Measurements from ENCODE around the gene MICB.

Gene MICB

DNA sequence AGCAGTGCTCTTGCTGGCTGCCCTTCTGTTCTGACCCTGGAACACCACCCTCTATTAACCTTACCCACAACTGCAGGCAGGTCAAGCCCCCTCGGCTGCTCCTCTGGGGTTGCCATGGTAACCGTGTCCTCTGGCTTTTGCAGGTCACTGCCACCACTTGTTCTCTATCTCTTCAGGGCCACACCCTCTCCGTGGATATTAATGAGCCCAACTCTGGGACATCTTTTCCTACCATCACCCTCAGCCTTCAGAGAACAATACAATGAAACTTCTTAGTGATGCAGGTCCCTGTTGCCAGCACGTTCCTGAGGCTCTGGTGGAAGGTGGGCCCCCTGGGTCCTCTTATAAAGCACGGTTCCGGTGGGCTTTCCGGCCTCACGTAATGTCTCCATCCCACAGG is 30.8 kb upstream of the MICB start:
- H2BK12ac ChIP-seq (ENCODE audit: low read length), result no peak overlapping the region
- no peak overlapping the region for H3K9ac ChIP-seq (ENCODE audit: low read length)
- H3K23ac ChIP-seq (ENCODE audit: low read length), result no peak overlapping the region
- H4K12ac ChIP-seq (ENCODE audit: low read depth, low read length), result no peak overlapping the region
- no peak overlapping the region for H3K4me2 ChIP-seq (ENCODE audit: low read length)
- H3K79me2 ChIP-seq (ENCODE audit: control insufficient read depth, insufficient read depth, low read length, poor library complexity), result no peaks in the 10 kb centered on the region
- no peak overlapping the region for H4K8ac ChIP-seq (ENCODE audit: low read depth, low read length)
- no peak overlapping the region for H3K27ac ChIP-seq (ENCODE audit: low read depth, low read length)
- no peak overlapping the region for H2AK5ac ChIP-seq (ENCODE audit: low read length)
- no CpG with 5 or more reads among the region's 8 CpGs for WGBS (ENCODE audit: extremely low coverage, insufficient coverage, insufficient read length)
- H3K4ac ChIP-seq (ENCODE audit: low read depth, low read length), result no peak overlapping the region
- H2AFZ ChIP-seq (ENCODE audit: insufficient read depth, low read length, poor library complexity), result no peak overlapping the region
- H3K79me1 ChIP-seq (ENCODE audit: low read length), result no peaks in the 10 kb centered on the region
- H3K9me3 ChIP-seq (ENCODE audit: insufficient read depth, low read depth, low read length), result peaks cover 2% of the 10 kb centered on the region
- H2BK120ac ChIP-seq (ENCODE audit: insufficient read depth, low read length, poor library complexity), result no peak overlapping the region
- DNase-seq, result no peak
- H2BK5ac ChIP-seq (ENCODE audit: low read depth, low read length, poor library complexity), result no peak overlapping the region
- H3K36me3 ChIP-seq (ENCODE audit: control insufficient read depth in 1 of 2, insufficient read depth in 2 of 2, low read length in 2 of 2), result no peaks in the 10 kb centered on the region
- no peak overlapping the region for H3K4me3 ChIP-seq (ENCODE audit: low read depth, low read length)
- no peak overlapping the region for H3K14ac ChIP-seq (ENCODE audit: low read length)
- no peak overlapping the region for H4K91ac ChIP-seq (ENCODE audit: low read depth, low read length)
- H3K27me3 ChIP-seq (ENCODE audit: insufficient read depth, low read length), result no peaks in the 10 kb centered on the region
- H3K4me1 ChIP-seq (ENCODE audit: control insufficient read depth in 1 of 2, insufficient read depth in 2 of 2, low read length in 2 of 2), result peaks cover 3 to 5% of the 10 kb centered on the region in 2 experiments
- H3K18ac ChIP-seq (ENCODE audit: low read length), result no peak overlapping the region

DNA sequence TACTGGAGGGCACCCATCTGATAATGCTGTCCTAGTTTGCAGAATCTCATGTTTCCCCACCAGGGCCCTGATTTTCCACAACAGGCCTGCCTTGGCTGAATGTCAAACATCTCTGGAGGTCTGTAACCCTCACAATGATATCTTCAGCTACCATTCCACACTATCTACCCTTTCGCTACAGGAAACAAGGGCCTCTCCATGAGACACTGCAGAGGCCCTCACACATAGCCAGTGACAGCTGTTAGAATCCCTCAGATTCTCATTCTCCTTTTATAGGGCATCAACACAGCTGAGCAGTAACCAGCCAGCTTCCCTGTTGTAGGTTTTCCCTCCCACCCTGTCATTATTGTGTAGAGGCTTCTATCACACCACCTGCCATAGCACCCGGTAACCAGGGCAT is 29.6 kb upstream of the MICB start:
- Histone ChIP-seq H3K4ac (ENCODE audit: low read depth, low read length) (no peak overlapping the region), H3K79me1 (ENCODE audit: low read length) (no peaks in the 10 kb centered on the region), H2BK120ac (ENCODE audit: insufficient read depth, low read length, poor library complexity) (no peak overlapping the region), H3K14ac (ENCODE audit: low read length) (no peak overlapping the region), H3K4me3 (ENCODE audit: low read depth, low read length) (no peak overlapping the region), H3K27me3 (ENCODE audit: insufficient read depth, low read length) (no peaks in the 10 kb centered on the region), H4K91ac (ENCODE audit: low read depth, low read length) (no peak overlapping the region), H2BK5ac (ENCODE audit: low read depth, low read length, poor library complexity) (no peak overlapping the region), H3K9ac (ENCODE audit: low read length) (no peak overlapping the region), H3K79me2 (ENCODE audit: control insufficient read depth, insufficient read depth, low read length, poor library complexity) (no peaks in the 10 kb centered on the region), H3K27ac (ENCODE audit: low read depth, low read length) (no peak overlapping the region), H3K36me3 (ENCODE audit: control insufficient read depth in 1 of 2, insufficient read depth in 2 of 2, low read length in 2 of 2) (no peaks in the 10 kb centered on the region), H2AK5ac (ENCODE audit: low read length) (no peak overlapping the region), H2BK12ac (ENCODE audit: low read length) (no peak overlapping the region), H3K9me3 (ENCODE audit: insufficient read depth, low read depth, low read length) (peaks cover 2% of the 10 kb centered on the region), H4K12ac (ENCODE audit: low read depth, low read length) (no peak overlapping the region), H2AFZ (ENCODE audit: insufficient read depth, low read length, poor library complexity) (no peak overlapping the region), H4K8ac (ENCODE audit: low read depth, low read length) (no peak overlapping the region), H3K18ac (ENCODE audit: low read length) (no peak overlapping the region), H3K4me1 (ENCODE audit: control insufficient read depth in 1 of 2, insufficient read depth in 2 of 2, low read length in 2 of 2) (no peaks in the 10 kb centered on the region), H3K23ac (ENCODE audit: low read length) (no peak overlapping the region), H3K4me2 (ENCODE audit: low read length) (no peak overlapping the region)
- WGBS (ENCODE audit: extremely low coverage, insufficient coverage, insufficient read length), result no CpG with 5 or more reads among the region's 2 CpGs
- no peak for DNase-seq

DNA sequence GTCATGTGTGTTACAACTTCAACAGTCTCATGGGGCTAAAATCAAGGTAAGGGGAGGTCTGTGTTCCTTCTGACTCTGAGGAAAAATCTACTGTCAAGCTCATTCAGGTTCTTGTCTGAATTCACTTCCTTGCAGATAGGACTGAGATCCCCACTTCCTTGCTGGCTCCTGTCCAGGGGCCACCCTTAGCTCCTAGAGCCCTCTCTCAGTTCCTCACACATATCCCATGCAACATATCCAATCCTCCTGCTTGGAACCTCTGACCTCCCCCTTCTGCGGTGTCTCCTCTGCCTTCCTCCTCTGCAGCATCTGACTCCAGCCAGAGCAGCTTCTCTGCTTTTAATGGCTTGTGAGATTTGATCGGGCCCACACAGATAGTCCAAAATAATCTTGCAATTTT is 27.1 kb upstream of the MICB start:
- Histone ChIP-seq H3K18ac (ENCODE audit: low read length) (no peak overlapping the region), H3K4me2 (ENCODE audit: low read length) (no peak overlapping the region), H3K27ac (ENCODE audit: low read depth, low read length) (no peak overlapping the region), H3K9me3 (ENCODE audit: insufficient read depth, low read depth, low read length) (peaks cover 2% of the 10 kb centered on the region), H3K14ac (ENCODE audit: low read length) (no peak overlapping the region), H3K23ac (ENCODE audit: low read length) (no peak overlapping the region), H4K91ac (ENCODE audit: low read depth, low read length) (no peak overlapping the region), H4K8ac (ENCODE audit: low read depth, low read length) (no peak overlapping the region), H3K4me3 (ENCODE audit: low read depth, low read length) (no peak overlapping the region), H3K36me3 (ENCODE audit: control insufficient read depth in 1 of 2, insufficient read depth in 2 of 2, low read length in 2 of 2) (no peaks in the 10 kb centered on the region), H2BK5ac (ENCODE audit: low read depth, low read length, poor library complexity) (no peak overlapping the region), H2BK120ac (ENCODE audit: insufficient read depth, low read length, poor library complexity) (no peak overlapping the region), H2AK5ac (ENCODE audit: low read length) (no peak overlapping the region), H4K12ac (ENCODE audit: low read depth, low read length) (no peak overlapping the region), H3K9ac (ENCODE audit: low read length) (no peak overlapping the region), H3K4me1 (ENCODE audit: control insufficient read depth in 1 of 2, insufficient read depth in 2 of 2, low read length in 2 of 2) (no peaks in the 10 kb centered on the region), H3K79me1 (ENCODE audit: low read length) (no peaks in the 10 kb centered on the region), H3K79me2 (ENCODE audit: control insufficient read depth, insufficient read depth, low read length, poor library complexity) (no peaks in the 10 kb centered on the region), H2BK12ac (ENCODE audit: low read length) (no peak overlapping the region), H2AFZ (ENCODE audit: insufficient read depth, low read length, poor library complexity) (no peak overlapping the region), H3K27me3 (ENCODE audit: insufficient read depth, low read length) (no peaks in the 10 kb centered on the region), H3K4ac (ENCODE audit: low read depth, low read length) (no peak overlapping the region)
- no peak for DNase-seq
- WGBS (ENCODE audit: extremely low coverage, insufficient coverage, insufficient read length), result no CpG with 5 or more reads among the region's 2 CpGs

DNA sequence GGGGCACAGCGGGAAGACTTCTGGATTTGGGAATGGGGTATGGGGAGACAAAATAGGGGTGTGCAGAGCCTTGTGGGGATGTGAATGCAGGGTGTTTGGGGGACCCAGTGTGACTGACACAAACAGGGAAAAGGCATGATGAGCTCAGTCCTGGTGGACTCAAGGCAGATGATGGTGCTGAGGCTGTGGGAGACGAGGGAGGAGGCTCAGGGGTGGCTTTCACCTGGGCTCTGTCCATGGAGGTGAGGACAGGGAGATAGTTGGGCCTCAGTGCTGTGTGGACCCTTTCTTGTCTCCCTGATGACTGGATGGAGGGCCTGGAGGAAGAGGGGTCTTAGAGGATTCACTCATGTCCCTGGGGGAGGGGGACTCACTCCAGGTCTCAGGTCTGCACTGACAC is 26.2 kb upstream of the MICB start:
- no peak overlapping the region for H4K91ac ChIP-seq (ENCODE audit: low read depth, low read length)
- no peak overlapping the region for H4K8ac ChIP-seq (ENCODE audit: low read depth, low read length)
- no peak overlapping the region for H3K14ac ChIP-seq (ENCODE audit: low read length)
- H3K23ac ChIP-seq (ENCODE audit: low read length), result no peak overlapping the region
- no peak overlapping the region for H3K4me2 ChIP-seq (ENCODE audit: low read length)
- no peak overlapping the region for H3K9ac ChIP-seq (ENCODE audit: low read length)
- H3K27ac ChIP-seq (ENCODE audit: low read depth, low read length), result no peak overlapping the region
- H3K4me1 ChIP-seq (ENCODE audit: control insufficient read depth in 1 of 2, insufficient read depth in 2 of 2, low read length in 2 of 2), result no peaks in the 10 kb centered on the region
- no peaks in the 10 kb centered on the region for H3K36me3 ChIP-seq (ENCODE audit: control insufficient read depth in 1 of 2, insufficient read depth in 2 of 2, low read length in 2 of 2)
- no peak overlapping the region for H3K4ac ChIP-seq (ENCODE audit: low read depth, low read length)
- no peak overlapping the region for H3K4me3 ChIP-seq (ENCODE audit: low read depth, low read length)
- H3K18ac ChIP-seq (ENCODE audit: low read length), result no peak overlapping the region
- no peak overlapping the region for H4K12ac ChIP-seq (ENCODE audit: low read depth, low read length)
- H3K79me1 ChIP-seq (ENCODE audit: low read length), result no peaks in the 10 kb centered on the region
- H2BK5ac ChIP-seq (ENCODE audit: low read depth, low read length, poor library complexity), result no peak overlapping the region
- H2BK120ac ChIP-seq (ENCODE audit: insufficient read depth, low read length, poor library complexity), result no peak overlapping the region
- WGBS (ENCODE audit: extremely low coverage, insufficient coverage, insufficient read length), result no CpG with 5 or more reads among the region's 2 CpGs
- no peak overlapping the region for H2AFZ ChIP-seq (ENCODE audit: insufficient read depth, low read length, poor library complexity)
- H3K27me3 ChIP-seq (ENCODE audit: insufficient read depth, low read length), result no peaks in the 10 kb centered on the region
- H2BK12ac ChIP-seq (ENCODE audit: low read length), result no peak overlapping the region
- no peaks in the 10 kb centered on the region for H3K79me2 ChIP-seq (ENCODE audit: control insufficient read depth, insufficient read depth, low read length, poor library complexity)
- no peak for DNase-seq
- no peak overlapping the region for H2AK5ac ChIP-seq (ENCODE audit: low read length)
- peaks cover 2% of the 10 kb centered on the region for H3K9me3 ChIP-seq (ENCODE audit: insufficient read depth, low read depth, low read length)

All from trophoblast cell (in vitro differentiated cells and primary cell).